Tibial nerve (tissue), 3 donors: ENCODE data around the gene ARMC3.

Experiments used
- CTCF ChIP-seq, 5 experiments: fragments of 200-600 bp in 3 of 5; fragments of 450-650 bp in 2 of 5; sonication (generic) in 3 of 5; IDR thresholded peaks; one replicate each; pipeline ENCODE4 v1.5.1; 2016 to 2019; ENCODE audit warnings: antibody characterized with exemption in 5 of 5, mild to moderate bottlenecking in 3 of 5, moderate library complexity in 2 of 5
- POLR2A ChIP-seq, 2 donors: fragments of 450-650 bp; IDR thresholded peaks; one replicate each; pipeline ENCODE4 v1.6.1; 2017; ENCODE audit warnings: antibody characterized with exemption in 2 of 2, mild to moderate bottlenecking in 2 of 2, moderate library complexity in 2 of 2

- no peak for TF ChIP-seq POLR2A (IDR thresholded peaks at IDR 0.05)
- TF ChIP-seq CTCF (IDR thresholded peaks at IDR 0.05), result no peak
Measured at GRCh38 chr10:22942437-22942836, 14.6 kb downstream of the ARMC3 start.
